Measurements from ENCODE around the gene HARS1.
"Not testable (repeated sequence)": the region's sequence is repeated elsewhere in the genome, so short reads cannot be mapped to it uniquely, and the experiment has no call there.

Gene HARS1

DNA sequence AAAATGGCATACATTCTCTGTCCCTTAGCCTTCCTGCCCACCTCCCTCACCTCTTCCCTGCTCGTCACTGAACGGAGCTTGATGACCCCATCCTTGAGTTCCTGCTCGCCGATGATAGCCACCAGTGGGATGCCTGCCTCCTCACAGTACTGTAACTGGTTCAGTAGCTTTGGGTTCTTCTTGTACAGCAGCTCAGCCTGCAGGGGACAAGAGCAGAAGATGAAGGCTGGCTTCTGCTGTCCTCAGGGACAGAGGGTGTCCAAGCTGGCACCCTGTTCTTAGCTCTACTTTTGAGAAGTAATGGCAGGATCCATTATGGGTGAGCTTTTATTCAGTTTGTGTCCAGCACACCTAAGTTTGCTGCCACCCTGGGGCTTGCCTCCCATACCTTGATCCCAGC lies 16.5 kb downstream of the HARS1 start:
- no peak overlapping the region for H3K4me3 ChIP-seq (ENCODE audit: low read depth, low read length)
- no peak for DNase-seq (ENCODE audit: low read depth)
- TF ChIP-seq, protein P1, sequence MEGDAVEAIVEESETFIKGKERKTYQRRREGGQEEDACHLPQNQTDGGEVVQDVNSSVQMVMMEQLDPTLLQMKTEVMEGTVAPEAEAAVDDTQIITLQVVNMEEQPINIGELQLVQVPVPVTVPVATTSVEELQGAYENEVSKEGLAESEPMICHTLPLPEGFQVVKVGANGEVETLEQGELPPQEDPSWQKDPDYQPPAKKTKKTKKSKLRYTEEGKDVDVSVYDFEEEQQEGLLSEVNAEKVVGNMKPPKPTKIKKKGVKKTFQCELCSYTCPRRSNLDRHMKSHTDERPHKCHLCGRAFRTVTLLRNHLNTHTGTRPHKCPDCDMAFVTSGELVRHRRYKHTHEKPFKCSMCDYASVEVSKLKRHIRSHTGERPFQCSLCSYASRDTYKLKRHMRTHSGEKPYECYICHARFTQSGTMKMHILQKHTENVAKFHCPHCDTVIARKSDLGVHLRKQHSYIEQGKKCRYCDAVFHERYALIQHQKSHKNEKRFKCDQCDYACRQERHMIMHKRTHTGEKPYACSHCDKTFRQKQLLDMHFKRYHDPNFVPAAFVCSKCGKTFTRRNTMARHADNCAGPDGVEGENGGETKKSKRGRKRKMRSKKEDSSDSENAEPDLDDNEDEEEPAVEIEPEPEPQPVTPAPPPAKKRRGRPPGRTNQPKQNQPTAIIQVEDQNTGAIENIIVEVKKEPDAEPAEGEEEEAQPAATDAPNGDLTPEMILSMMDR (IDR thresholded peaks at IDR 0.05; ENCODE audit: control insufficient read depth, extremely low read depth, insufficient read depth): no peak

DNA sequence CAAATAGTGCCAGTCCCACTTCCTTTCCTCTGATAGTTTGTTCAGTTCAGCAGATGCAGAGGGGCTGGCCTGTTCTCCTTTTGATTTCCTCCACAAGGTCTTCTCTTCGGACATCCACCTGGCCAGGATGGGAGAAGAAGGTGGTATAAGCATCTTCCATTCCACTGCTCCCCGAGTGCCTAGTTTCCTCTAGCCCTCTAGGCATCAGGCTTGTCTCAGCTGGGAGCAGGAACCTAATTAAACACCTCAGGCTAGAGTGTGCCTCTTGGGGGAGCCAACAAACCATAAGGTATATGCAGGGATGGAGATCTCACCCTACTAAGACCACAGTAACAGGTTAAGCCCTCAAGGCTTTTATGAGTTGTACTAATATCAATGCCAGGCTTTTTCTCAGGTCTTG lies 17.0 kb downstream of the HARS1 start:
- TF ChIP-seq, protein P1 (IDR thresholded peaks at IDR 0.05; ENCODE audit: control insufficient read depth, extremely low read depth, insufficient read depth): no peak
- no peak for DNase-seq (ENCODE audit: low read depth)
- no peak overlapping the region for H3K4me3 ChIP-seq (ENCODE audit: low read depth, low read length)

DNA sequence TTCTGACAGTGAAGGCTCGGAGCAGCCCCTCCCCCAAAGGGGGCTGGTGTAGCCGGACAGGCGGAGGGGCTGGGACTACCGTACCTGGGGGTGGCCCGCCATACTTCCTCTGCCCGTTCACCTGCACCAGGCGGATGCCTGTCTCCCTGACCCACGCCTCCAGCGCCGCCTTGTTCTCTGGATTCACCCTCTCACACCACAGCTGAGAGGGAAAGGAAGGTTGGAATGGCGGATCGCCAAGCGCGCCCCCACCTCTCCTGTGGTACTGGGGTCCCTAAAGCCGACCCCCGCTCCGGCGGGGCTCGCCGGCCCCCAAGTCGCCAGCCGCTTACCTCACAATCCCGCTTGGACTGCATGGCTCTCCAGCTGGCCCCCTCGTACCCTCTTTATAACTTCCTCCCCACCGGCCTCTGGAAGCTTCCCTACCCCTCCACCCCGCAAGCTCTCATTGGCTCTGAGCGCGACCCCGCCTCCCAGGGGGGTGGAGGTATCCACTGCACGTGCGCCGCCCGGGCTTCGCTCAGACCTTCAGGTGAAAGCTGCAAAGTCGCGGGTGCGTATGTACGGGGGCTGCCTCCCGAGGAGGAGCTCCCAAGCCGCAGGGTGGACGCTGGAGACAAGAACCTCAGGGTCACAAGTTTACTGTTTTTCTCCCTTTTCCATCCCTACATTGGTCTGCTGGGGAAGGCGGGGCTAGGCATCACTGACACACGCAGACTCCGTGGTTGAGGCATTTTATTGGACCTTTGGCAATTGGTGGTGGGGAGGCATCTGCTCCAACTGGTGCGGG lies 17.8 kb downstream of the HARS1 start, which contains the start of gene DND1:
DND1 (minus strand) TSS at position 390 of the 790 bp plus-strand sequence; CDS start at position 356, 34 bp downstream.
- no peak within 1 kb of the TSS for H3K4me3 ChIP-seq (ENCODE audit: low read depth, low read length)
- TF ChIP-seq, protein P1 (IDR thresholded peaks at IDR 0.05; ENCODE audit: control insufficient read depth, extremely low read depth, insufficient read depth): no peak
- no peak for DNase-seq (ENCODE audit: low read depth)

DNA sequence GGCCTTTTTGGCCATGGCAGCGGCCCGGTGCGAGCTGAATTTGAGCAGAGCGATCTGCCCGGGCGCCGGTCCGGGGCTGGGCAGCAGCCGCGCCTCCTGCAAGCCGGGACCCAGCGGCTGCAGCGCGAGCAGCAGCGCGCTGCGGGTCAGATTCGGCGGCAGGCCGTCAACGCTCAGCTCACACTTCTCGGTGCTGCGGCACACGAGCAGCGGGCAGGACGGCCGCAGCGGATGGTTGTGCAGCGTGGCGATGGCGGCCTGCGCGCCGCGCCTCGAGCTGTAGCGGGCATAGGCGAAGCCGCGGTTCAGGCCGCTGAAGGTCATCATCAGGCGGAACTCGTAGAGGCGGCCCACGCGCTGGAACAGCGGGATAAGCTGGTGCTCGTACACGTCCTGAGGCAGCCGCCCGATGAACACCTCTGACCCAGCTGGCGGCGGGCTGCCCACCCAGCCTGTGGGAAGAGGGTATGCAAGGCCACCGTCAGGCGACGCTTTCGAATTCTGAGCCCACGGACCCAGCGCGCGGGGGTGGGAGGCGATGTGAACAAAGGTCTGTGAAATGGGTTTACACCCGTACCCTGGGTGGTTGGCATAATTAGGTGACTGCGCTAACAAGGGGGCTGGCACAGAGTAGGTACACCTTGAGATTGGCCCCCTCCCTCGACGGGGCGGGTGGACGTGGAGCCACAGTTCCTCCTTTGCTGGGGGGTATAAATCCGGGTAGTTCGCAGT lies 18.5 kb downstream of the HARS1 start:
- DNase-seq (ENCODE audit: low read depth): no peak
- TF ChIP-seq, protein P1 (IDR thresholded peaks at IDR 0.05; ENCODE audit: control insufficient read depth, extremely low read depth, insufficient read depth): no peak
- no peak overlapping the region for H3K4me3 ChIP-seq (ENCODE audit: low read depth, low read length)

DNA sequence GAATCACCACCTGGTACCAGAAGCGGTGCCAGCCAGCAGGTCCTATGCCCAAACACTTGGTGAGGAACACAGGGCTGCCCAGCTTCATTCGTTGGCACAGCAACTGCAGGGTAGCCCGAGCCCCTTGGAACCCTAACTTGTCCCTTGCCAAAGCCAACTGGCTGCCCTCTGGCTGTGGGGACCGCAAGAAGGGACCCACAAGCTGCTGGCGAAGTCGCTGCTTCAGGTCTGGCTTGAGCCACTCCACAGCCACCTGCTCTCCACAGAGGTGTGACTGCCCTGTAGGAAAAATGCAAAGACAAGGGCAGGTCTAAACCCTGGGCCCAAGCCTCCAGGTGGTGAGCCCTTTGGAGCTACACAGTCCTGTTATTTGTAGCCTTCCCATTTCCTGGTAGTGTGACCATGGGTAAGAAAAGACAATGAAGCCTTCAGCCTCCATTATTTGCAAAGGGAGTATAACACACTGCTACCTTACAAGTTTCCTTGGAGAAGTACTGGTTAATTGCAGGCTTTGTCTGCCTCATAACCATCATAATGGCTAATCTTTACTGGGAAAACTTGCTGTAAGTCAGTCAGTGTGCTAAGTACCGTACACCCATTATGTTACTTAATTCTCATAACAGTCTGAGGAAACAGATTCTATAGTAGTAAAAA lies 19.6 kb downstream of the HARS1 start:
- H3K4me3 ChIP-seq (ENCODE audit: low read depth, low read length): no peak overlapping the region
- TF ChIP-seq, protein P1 (IDR thresholded peaks at IDR 0.05; ENCODE audit: control insufficient read depth, extremely low read depth, insufficient read depth): no peak
- DNase-seq (ENCODE audit: low read depth): no peak

DNA sequence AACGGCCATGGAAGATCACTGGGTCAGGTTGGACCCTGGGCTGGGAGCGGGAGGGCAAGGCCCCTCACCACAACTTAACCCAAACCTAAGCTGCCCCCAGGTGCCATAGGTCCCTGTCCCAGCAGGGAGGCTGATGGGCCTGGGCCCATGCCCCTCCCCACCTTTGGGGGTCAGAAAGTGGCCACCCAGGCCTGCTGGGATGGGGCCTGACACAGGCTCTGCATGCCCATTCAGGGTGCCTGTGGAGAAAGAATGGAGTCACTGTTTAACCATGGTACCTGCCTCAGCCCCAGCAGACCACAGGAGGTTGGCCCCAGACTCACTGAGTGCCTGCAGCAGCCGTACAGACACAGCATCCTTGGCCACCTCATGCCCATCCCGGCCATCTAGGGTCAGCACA lies 20.1 kb downstream of the HARS1 start:
- not testable (repeated sequence) for H3K4me3 ChIP-seq (ENCODE audit: low read depth, low read length); DNase-seq (ENCODE audit: low read depth)

All from LNCaP clone FGC (cell line).